Heart right ventricle (tissue), 16 donors: ENCODE results near the gene NOS1AP. TPM values are rescaled to one million over a fixed set of nuclear protein-coding genes. Genes with fewer than 3 reads are reported as not detected.
A peak's percentile ranks its signal among the peaks of the same experiment; 100 is the strongest.

Source experiments
- ATAC-seq, 8 donors: fragments of 200-7000 bp; cut with Tn5 transposase; one replicate each; pipeline ENCODE4 v1.9.1; 2020; ENCODE audit warnings: mild to moderate bottlenecking in 8 of 8, moderate library complexity in 8 of 8, moderate number of reproducible peaks in 1 of 8
- DNase-seq, 2 donors: peaks; one replicate each; pipeline ENCODE4 v3.0.0-alpha.2; 2020
- H3K27ac ChIP-seq, 10 donors: fragments of 200-600 bp; sonication (generic) in 2 of 10; one replicate each; pipeline versions ENCODE4 v1.5.0 to v1.8.0; 2020 to 2022; ENCODE audit warnings: mild to moderate bottlenecking in 3 of 10
- H3K27me3 ChIP-seq, 7 donors: fragments of 200-600 bp; one replicate each; pipeline ENCODE4 v1.8.0; 2021 to 2022; ENCODE audit warnings: mild to moderate bottlenecking in 2 of 7
- H3K36me3 ChIP-seq, 9 donors: fragments of 200-600 bp; sonication (generic) in 1 of 9; one replicate each; pipeline versions ENCODE4 v1.5.0 to v1.8.0; 2020 to 2022; ENCODE audit warnings: mild to moderate bottlenecking in 2 of 9
- H3K4me1 ChIP-seq, 9 donors: fragments of 200-600 bp; sonication (generic) in 1 of 9; one replicate each; pipeline versions ENCODE4 v1.5.0 to v1.8.0; 2020 to 2022; ENCODE audit warnings: mild to moderate bottlenecking in 4 of 9
- H3K4me3 ChIP-seq, 10 donors: fragments of 200-600 bp; sonication (generic) in 2 of 10; one replicate each; pipeline versions ENCODE4 v1.5.0 to v1.8.0; 2020 to 2022; ENCODE audit warnings: mild to moderate bottlenecking in 7 of 10, moderate library complexity in 2 of 10
- H3K9me3 ChIP-seq, 11 donors: fragments of 200-600 bp in 10 of 11; sonication (generic) in 2 of 11; one replicate each; pipeline versions ENCODE4 v1.5.0 to v1.8.0; 2013 to 2022; ENCODE audit warnings: mild to moderate bottlenecking in 2 of 11, control low read depth in 1 of 11, moderate library complexity in 1 of 11
- WGBS, 2 donors: extraction: QIAGEN DNeasy Blood & Tissue Kit; methylation state at CpG; one replicate each; pipeline ENCODE4 v1.1.7; 2013; ENCODE audit warnings: inconsistent platforms in 1 of 2; 5-methylcytosine and 5-hydroxymethylcytosine counted together
- intact Hi-C, 10 donors: fragments of 100-400 bp; cut with DNase I; formaldehyde crosslinking; loops; one replicate each; pipeline versions ENCODE4 v1.11.1 to v1.14.2; 2022
- polyA plus RNA-seq, 2 donors: library from polyadenylated mRNA; stranded (reverse); fragments of 200-250 nt; gene quantifications; one replicate each; pipeline ENCODE4 v1.2.3, GENCODE V29; 2013
- total RNA-seq, 10 donors: library from RNA; stranded (reverse); fragmentation: NEBNext Ultra II Directional in 3 of 10; extraction: Animal tissue kit (Norgen Biotek cat#: 25700) in 3 of 10; gene quantifications; one replicate each; pipeline versions ENCODE4 v1.2.1 to v1.2.4, GENCODE V29; 2021 to 2023
- TF ChIP-seq, protein P1 (sequence below), 9 donors: fragments of 200-600 bp; sonication (generic) in 2 of 9; IDR thresholded peaks; one replicate each; pipeline versions ENCODE4 v1.5.0 to v1.8.0; 2021 to 2022; ENCODE audit warnings: antibody characterized with exemption in 9 of 9, mild to moderate bottlenecking in 5 of 9, moderate library complexity in 1 of 9
- donor health status: Arrhythmogenic right ventricular cardiomyopathy.
- donor health status: ischemic (EF 13 %, LVEDD 7.1; RV severe dilation, severe dysfunction).
- donor health status: healthy with polysubstance abuse.
- donor health status: DM: no; HTN: yes; CAD: no.
- donor health status: DM: no; HTN: no; CAD: no.
- donor health status: ischemic (EF 25% LVEDD 6.9; RV normal size, moderate dysfunction).
- donor health status: ischemic (EF 25% LVEDD 5.7; RV mildly dilated, moderate dysfunction).
- donor health status: healthy.
- donor health status: DM: yes; HTN: yes; CAD: no.
- donor health status: Ischemic cardiomyopathy.
- donor health status: ischemic (EF 35%, LVEDD 5.7; RV mildly dilated, moderate dysfunction).
- donor health status: nonischemic (EF 11% LVEDD 7.7; RV severe dilation, severe dysfunction).
- donor health status: DM: yes; HTN: yes; CAD: no.
- donor health status: PGD.
- donor health status: ischemic (EF 29% LVEDD 5.4; RV normal size, mild dysfunction).
- donor health status: nonischemic (EF 23%, LVEDD 6.1; RV moderate dilation, normal function).

The NOS1AP gene
- total and polyA plus RNA-seq, 12 donors, result 0.19 to 7.1 (median 4.6) TPM

DNA sequence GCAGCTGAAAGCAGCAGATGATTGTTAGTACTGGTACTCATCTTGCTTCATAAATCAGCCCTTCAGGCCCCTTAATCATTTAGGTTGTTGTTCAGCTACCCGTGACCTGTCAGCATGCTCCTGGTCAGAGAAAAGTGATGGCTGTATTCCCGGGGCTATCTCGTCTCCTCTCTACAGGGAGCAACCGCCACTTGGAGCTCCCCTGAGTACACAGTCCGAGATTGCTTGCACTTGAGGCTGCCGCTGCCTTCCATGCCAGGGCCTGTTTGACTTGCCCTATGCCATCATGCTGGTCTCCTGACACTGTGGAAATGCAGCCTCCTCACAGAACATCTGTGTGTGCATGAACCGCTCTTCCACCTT is 209.6 kb downstream of the NOS1AP start:
- TF ChIP-seq, protein P1, sequence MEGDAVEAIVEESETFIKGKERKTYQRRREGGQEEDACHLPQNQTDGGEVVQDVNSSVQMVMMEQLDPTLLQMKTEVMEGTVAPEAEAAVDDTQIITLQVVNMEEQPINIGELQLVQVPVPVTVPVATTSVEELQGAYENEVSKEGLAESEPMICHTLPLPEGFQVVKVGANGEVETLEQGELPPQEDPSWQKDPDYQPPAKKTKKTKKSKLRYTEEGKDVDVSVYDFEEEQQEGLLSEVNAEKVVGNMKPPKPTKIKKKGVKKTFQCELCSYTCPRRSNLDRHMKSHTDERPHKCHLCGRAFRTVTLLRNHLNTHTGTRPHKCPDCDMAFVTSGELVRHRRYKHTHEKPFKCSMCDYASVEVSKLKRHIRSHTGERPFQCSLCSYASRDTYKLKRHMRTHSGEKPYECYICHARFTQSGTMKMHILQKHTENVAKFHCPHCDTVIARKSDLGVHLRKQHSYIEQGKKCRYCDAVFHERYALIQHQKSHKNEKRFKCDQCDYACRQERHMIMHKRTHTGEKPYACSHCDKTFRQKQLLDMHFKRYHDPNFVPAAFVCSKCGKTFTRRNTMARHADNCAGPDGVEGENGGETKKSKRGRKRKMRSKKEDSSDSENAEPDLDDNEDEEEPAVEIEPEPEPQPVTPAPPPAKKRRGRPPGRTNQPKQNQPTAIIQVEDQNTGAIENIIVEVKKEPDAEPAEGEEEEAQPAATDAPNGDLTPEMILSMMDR (IDR thresholded peaks at IDR 0.05), result no peak
- H3K27ac ChIP-seq, result peak overlapping the region in 6 of 10 donors; percentile 15 to 66 (median 26)
- WGBS, 2 donors, result 38 to 52% methylated on average over 7 of the region's 7 CpGs
- H3K4me3 ChIP-seq, result no peak overlapping the region
- no peaks in the 10 kb centered on the region for H3K36me3 ChIP-seq
- no peaks in the 10 kb centered on the region for H3K9me3 ChIP-seq
- H3K4me1 ChIP-seq, result peaks cover 0 to 19% (median 7%) of the 10 kb centered on the region in 9 donors
- H3K27me3 ChIP-seq, result peaks cover 0 to 6% (median 0%) of the 10 kb centered on the region in 7 donors
- ATAC-seq, result peak; percentile 42 to 89 (median 84)
- intact Hi-C loops, result loop anchor here in 8 of 10 donors (5.0 kb wide), 4 partner anchors 113 to 222 kb away; no protein-coding TSS in a partner anchor
- DNase-seq, result peak; percentile 24 to 45

- H3K4me1 ChIP-seq, result peaks cover 0 to 35% (median 21%) of the 10 kb centered on the region in 9 donors
- no peak for ATAC-seq
- no peak overlapping the region for H3K4me3 ChIP-seq
- H3K9me3 ChIP-seq, result no peaks in the 10 kb centered on the region
- no peak overlapping the region for H3K27ac ChIP-seq
- peaks cover 0 to 11% (median 0%) of the 10 kb centered on the region in 7 donors for H3K27me3 ChIP-seq
- no peak for DNase-seq
- no peaks in the 10 kb centered on the region for H3K36me3 ChIP-seq
- 84 to 91% methylated on average over 3 of the region's 3 CpGs for WGBS, 2 donors
- TF ChIP-seq, protein P1 (IDR thresholded peaks at IDR 0.05), result no peak
- intact Hi-C loops, result loop anchor here in 2 of 10 donors (5.0 to 10.0 kb wide), 3 partner anchors 67 to 113 kb away; no protein-coding TSS in a partner anchor
Observed at GRCh38 chr1:162281426-162281825, 211.9 kb downstream of the NOS1AP start.

GRCh38 chr1:162283657-162284056 is 214.2 kb downstream of the NOS1AP start:
- Histone ChIP-seq H3K36me3 (no peaks in the 10 kb centered on the region), H3K4me1 (peaks cover 0 to 35% (median 21%) of the 10 kb centered on the region in 9 donors), H3K27ac (peak overlapping the region in 6 of 10 donors; percentile 15 to 74 (median 30)), H3K9me3 (no peaks in the 10 kb centered on the region), H3K4me3 (no peak overlapping the region), H3K27me3 (peaks cover 0 to 11% (median 0%) of the 10 kb centered on the region in 7 donors)
- DNase-seq (peak; percentile 14 to 47), ATAC-seq (peak; percentile 39 to 88 (median 73))
- WGBS, 2 donors, result 45 to 61% methylated on average over 2 of the region's 2 CpGs
- TF ChIP-seq, protein P1 (IDR thresholded peaks at IDR 0.05), result no peak
- intact Hi-C loops, result loop anchor here in 2 of 10 donors (5.0 to 10.0 kb wide), 3 partner anchors 69 to 111 kb away; no protein-coding TSS in a partner anchor

GRCh38 chr1:162284206-162284955 is 214.9 kb downstream of the NOS1AP start:
- Histone ChIP-seq H3K36me3 (no peaks in the 10 kb centered on the region), H3K9me3 (no peaks in the 10 kb centered on the region), H3K4me1 (peaks cover 0 to 35% (median 20%) of the 10 kb centered on the region in 9 donors), H3K27me3 (peaks cover 0 to 7% (median 0%) of the 10 kb centered on the region in 7 donors), H3K27ac (peak overlapping the region in 6 of 10 donors; percentile 30 to 74 (median 54)), H3K4me3 (no peak overlapping the region)
- TF ChIP-seq, protein P1 (IDR thresholded peaks at IDR 0.05), result no peak
- 39 to 40% methylated on average over 3 of the region's 3 CpGs for WGBS, 2 donors
- DNase-seq (no peak), ATAC-seq (peak in 1 of 8 donors; percentile 17)
- intact Hi-C loops, result loop anchor here in 2 of 10 donors (5.0 to 10.0 kb wide), 3 partner anchors 70 to 110 kb away; no protein-coding TSS in a partner anchor
